ENCODE results near the gene GLT8D2. TPM values are rescaled to one million over a fixed set of nuclear protein-coding genes. Genes with fewer than 3 reads are reported as not detected.

The GLT8D2 gene
- total RNA-seq, 1 experiment from 2014 or later, result not detected

GRCh38 chr12:103952497-103952896 is 97.5 kb downstream of the GLT8D2 start:
- no peak for DNase-seq (ENCODE audit: low spot score)

GRCh38 chr12:103948746-103949406 is 101.1 kb downstream of the GLT8D2 start:
- no peak for DNase-seq (ENCODE audit: low spot score)

- DNase-seq (ENCODE audit: low spot score), result no peak
Observed at GRCh38 chr12:103947871-103948555, 102.0 kb downstream of the GLT8D2 start.

GRCh38 chr12:103944964-103945363 is 105.0 kb downstream of the GLT8D2 start:
- DNase-seq (ENCODE audit: low spot score), result no peak

Other genes with a start within 250 kb of the GLT8D2 start
- 7.9 and 9.0 TPM in 2 replicates for gene NT5DC3, start 209.0 kb downstream of the GLT8D2 start, total RNA-seq (2014; rRNA removed; shearing (Covaris generic))
- gene HSP90B1, start 119.8 kb downstream of the GLT8D2 start, total RNA-seq (2014; rRNA removed; shearing (Covaris generic)), result 202 and 209 TPM in 2 replicates
- gene TDG, start 84.3 kb downstream of the GLT8D2 start, total RNA-seq (2014; rRNA removed; shearing (Covaris generic)), result 28.8 and 32.0 TPM in 2 replicates
- gene HCFC2, start 14.3 kb upstream of the GLT8D2 start, total RNA-seq (2014; rRNA removed; shearing (Covaris generic)), result 0.97 and 1.4 TPM in 2 replicates
- 8.8 and 8.9 TPM in 2 replicates for gene NFYB, start 88.0 kb upstream of the GLT8D2 start, total RNA-seq (2014; rRNA removed; shearing (Covaris generic))
- 252 and 259 TPM in 2 replicates for gene TXNRD1, start 165.6 kb upstream of the GLT8D2 start, total RNA-seq (2014; rRNA removed; shearing (Covaris generic))